Right lobe of liver (tissue), 4 donors: Measurements from ENCODE around the gene COTL1.

ENCODE experiments used
- CTCF ChIP-seq, 4 donors: fragments of 200-600 bp in 3 of 4; fragments of 450-650 bp in 1 of 4; IDR thresholded peaks; one replicate each; pipeline versions ENCODE4 v1.5.1 to v1.8.0; 2016 to 2022; ENCODE audit warnings: antibody characterized with exemption in 4 of 4, mild to moderate bottlenecking in 2 of 4
- POLR2A ChIP-seq: fragments of 450-650 bp; IDR thresholded peaks from one replicate; pipeline ENCODE4 v1.6.1; 2017; ENCODE audit warnings: antibody characterized with exemption, mild to moderate bottlenecking
- donor health status: DM: no; HTN: no; CAD: no.
- donor health status: DM: no; HTN: no; CAD: no.
- donor health status: DM: no; HTN: yes; CAD: no.

GRCh38 chr16:84628226-84628731 lies 10.4 kb upstream of the COTL1 start:
- TF ChIP-seq CTCF (IDR thresholded peaks at IDR 0.05) (no peak), POLR2A (no peak)
